HG02763 (cell line): Measurements from ENCODE around the gene AMELX.

Source experiments
- ATAC-seq: cut with Tn5 transposase; IDR thresholded peaks from one replicate; pipeline ENCODE4 v1.9.1; 2021; ENCODE audit warnings: mild to moderate bottlenecking, moderate library complexity; ENCODE audit not compliant: unreplicated experiment

The AMELX gene

DNA sequence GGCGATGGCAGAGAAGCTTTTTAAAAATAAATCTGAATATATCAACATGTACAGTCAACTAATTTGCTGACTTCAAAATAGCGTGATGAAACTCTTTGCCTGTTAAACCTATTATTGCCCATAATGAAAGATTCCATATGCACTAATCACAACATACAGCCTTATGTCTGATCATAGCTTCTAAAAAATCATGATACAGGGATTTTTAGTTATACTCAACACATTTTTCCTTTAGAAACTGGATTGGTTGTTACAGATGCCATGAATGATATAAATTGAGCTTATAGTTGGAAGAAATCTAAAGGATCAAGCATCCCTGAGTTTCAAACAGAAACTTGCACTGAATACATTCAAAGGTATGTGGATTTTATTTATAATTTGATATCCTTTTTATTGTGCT is at the start of gene AMELX:
Gene AMELX, plus strand, starts transcription at position 301 of the 400 bp plus-strand sequence. CDS start 1,376 bp downstream, outside the sequence.
- no peak for ATAC-seq

DNA sequence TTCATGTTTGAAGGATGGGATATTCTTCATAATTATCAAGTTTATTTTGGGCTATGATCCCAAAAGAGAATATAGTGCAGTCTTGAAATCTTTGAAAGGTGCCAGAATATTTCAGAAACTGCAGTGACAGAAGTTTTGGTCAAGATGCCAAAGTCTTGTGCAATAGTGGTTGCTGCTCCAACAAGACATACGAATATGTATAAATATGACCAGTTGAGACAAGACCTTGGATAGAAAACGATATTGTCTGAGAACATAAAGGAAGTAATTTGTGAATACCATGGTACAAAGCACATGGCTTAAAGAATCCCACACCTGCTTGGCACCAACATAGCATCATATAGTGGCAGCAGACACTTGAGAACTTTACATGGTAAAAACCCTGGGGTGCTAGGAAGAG is 48.6 kb upstream of the AMELX start:
- no peak for ATAC-seq

DNA sequence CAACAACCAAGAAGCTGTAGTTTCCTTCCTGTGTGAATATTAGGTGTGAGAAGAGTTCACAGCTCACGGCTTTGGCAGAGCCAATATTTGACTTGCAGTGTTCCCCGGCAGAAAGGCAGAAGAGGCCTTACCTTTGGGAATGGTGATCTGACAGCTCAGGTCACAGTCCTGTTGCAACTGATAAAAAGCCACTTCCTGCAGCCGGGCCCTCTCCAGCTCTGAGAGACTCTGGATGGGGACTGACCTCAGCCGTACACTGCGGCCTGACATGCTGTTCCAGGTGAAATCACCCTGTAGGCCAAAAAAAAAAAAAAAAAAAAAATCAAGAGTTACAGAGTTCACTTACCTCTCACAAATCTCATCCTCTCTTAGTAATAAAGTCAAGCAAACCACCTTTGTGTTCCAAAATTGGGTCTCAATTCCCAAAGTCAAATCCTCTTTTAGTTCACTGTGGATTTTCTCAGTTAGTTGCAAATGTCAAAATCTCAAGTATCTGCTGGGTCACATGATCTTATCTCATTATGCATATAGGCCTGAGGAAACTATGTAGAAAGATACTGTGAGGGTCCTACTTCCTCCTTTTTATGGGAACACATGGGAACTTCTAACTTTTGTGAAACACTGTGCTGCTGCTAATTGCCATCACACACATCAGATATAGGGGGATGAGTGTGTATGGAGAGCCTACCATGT is 38.6 kb upstream of the AMELX start:
- ATAC-seq: no peak

- no peak for ATAC-seq
Measured at GRCh38 chrX:11257290-11257689, 35.9 kb upstream of the AMELX start.

DNA sequence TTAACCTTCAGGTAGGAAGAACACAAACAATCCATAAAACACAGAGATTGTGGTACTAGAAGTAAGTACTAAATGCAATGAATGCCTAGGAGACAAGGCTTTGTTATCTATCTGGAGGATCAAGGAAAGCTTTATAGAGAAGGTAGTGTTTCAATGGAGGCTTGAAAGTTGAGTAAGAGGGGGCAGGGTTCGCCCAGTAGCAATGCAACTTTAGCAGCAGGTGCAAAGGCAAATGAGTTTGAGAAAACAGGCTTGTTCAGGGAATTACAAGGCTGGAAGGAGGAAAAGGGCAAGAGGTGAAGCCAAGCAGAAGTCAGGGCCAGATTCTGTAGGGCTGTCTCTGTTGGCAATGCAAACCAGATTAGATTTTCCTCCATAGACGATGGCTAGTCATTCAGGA is 35.5 kb upstream of the AMELX start:
- no peak for ATAC-seq

- ATAC-seq: no peak
Measured at GRCh38 chrX:11259437-11259836, 33.8 kb upstream of the AMELX start.

DNA sequence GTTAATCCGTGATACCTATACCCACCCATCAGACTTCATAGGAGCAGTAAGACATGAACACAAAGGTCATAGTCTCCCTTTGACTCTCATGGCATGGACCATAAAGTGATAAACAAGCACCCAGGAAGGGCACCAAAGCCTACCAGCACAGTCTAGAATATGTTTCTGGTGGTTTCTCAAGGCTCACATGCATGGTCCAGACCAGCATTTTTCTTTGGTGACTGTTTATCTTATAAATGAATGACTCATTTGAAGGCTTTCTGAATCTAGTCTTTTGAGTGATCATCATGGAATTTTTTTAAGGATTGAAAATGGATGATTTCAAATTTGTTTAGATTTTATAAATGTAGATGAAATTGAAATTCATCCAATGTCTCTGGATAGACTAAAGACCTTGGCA is 32.0 kb upstream of the AMELX start:
- ATAC-seq: no peak

GRCh38 chrX:11264925-11265324 is 28.3 kb upstream of the AMELX start:
- no peak for ATAC-seq

- ATAC-seq: no peak
Measured at GRCh38 chrX:11265352-11265751, 27.9 kb upstream of the AMELX start.

DNA sequence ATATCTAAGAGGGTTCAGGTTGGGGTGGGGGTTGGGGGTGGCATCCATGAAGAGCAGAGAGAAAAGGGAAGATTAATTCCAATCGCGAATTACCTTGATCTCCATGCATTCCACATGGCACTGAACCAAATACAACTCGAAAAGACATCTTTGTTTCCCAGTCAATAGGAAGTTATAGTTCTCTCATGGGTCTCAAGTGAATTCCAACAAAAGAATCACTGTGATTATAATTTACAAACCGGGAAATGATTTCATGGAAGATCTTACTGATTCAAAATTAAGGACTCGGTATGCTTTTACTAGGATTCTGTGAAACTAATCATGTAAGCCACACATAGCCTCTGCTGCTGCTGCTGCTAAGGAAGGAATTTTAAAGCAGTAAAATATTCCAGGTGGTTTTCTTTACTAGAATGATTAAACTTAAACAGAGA is 26.6 kb upstream of the AMELX start:
- no peak for ATAC-seq

GRCh38 chrX:11267425-11267824 is 25.8 kb upstream of the AMELX start:
- ATAC-seq: no peak

DNA sequence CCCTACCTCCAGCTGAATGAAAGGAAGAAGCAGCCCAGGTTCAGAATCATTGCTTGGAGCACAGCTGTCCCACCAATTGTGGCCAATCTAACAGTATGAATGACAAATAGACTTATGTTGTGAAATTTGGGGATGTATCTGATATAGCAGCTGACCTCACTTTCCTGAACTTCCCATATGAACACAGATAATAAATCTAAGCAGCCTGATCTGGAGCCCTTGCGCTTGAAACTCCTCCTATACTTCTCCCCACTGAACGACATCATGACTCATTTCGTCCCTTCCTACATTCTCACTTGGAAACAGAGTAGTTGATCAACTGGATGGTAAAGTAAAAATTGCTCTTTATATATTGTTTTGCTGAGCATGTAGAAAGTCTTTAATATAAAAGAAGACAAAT is 24.2 kb upstream of the AMELX start:
- ATAC-seq: no peak

- no peak for ATAC-seq
Measured at GRCh38 chrX:11269996-11270395, 23.2 kb upstream of the AMELX start.

DNA sequence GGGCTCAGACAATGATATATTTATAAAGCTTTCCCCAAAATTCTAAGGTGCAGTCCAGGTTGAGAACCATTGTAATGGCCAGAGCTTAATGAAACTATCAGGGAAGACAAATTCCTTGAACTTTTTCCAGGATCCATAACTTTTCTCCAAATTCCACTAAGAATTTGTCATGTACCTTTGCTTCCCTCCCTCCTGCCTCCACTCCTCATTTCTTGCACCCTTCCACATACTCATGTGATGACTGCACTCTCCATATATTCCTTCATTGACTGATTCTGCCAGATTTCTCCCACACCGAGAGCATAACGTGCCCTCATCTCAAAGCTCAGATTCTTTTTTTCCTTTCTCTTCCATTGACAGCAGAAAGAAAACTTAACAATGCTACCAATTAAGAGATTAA is 20.9 kb upstream of the AMELX start:
- ATAC-seq: no peak

DNA sequence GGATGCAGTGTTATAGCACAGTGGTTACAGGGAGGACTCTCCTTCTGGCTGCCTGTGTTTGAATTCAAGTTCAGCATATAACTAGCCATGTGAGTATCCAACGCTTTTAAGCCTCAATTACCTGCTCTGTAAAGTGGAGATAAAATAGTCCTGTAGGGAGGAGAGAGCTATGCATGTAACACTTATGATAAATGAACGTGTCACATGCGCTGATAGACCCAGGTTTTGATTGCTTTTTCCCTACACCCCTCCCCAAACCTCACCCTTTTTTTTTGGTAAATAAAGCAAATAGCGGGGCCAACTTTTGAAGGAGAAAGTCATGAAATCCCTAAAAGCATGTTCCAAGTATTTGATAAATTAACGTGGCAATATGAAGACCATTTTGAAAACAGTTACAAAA is 20.4 kb upstream of the AMELX start:
- ATAC-seq: no peak

GRCh38 chrX:11273544-11273943 is 19.7 kb upstream of the AMELX start:
- ATAC-seq: no peak

DNA sequence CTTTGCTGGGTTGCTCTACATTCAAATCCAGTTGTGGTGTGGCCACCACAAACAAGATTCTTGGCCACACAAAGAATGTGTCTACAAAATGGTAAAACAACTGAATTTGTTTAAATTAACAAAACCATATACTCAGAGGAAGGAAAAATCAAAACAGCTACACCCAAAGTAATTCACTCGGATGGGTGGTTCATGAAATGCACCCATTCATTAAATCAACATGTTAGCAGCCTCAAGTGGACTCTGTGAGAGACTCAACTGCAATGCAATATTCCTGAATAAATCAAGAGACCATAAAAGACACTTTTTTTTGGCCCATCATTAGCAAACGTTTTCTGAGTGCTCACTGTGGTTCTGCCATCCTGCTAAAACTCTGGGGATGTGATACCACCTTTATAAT is 11.2 kb upstream of the AMELX start:
- ATAC-seq: no peak

GRCh38 chrX:11285651-11286050 is 7.6 kb upstream of the AMELX start:
- ATAC-seq: no peak

- ATAC-seq: no peak
Measured at GRCh38 chrX:11287505-11287904, 5.7 kb upstream of the AMELX start.

DNA sequence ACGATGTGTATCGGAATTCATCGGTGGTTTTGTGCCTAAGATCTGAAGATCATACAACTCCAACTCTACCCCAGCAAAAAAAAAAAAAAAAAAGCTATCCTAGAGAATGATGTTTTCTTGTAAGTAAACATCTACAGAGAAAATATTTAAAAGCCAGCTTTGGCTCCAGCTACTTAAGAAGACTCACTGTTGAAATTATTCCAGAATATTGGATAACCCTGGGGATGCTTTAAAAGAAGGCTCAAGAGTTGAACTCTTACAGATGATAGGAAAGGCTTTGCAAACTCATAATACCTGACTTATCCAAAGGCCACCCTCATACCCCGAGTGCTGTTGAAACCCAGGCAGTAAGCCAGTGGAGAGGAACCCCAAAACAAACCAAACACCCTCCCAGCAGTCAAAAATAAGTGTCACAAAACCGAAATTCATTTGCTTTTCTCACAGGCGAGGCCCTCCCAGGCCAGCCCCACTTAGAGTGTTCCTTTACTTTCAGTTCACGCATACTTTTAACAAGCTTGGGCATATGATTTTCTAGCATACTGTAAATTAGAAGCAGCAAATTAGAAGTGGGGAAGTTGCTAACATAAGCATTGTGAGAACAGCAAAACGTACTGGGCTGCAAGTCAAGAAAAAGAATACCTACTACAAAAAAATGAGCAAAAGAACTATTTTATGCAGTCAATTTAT is 2.7 kb upstream of the AMELX start:
- ATAC-seq: no peak

DNA sequence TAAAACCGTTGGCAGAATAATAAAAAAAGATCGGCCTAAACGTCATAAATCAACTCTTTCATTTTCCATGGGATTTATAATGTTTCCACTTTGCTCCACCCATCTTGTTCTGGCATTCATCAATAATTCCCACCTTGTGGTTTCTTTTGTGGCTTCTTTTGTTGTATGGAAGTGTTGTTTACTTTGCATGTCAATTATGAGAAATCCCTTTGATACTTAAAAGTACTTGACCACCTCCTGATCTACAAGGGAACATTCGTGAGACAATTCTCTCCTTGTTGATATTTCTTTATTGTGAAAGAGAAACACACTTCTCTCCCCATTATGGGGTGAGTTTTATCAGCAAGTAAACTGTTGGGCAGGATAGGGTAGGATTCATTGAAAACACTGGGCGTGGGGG is 2.8 kb downstream of the AMELX start:
- ATAC-seq: no peak

DNA sequence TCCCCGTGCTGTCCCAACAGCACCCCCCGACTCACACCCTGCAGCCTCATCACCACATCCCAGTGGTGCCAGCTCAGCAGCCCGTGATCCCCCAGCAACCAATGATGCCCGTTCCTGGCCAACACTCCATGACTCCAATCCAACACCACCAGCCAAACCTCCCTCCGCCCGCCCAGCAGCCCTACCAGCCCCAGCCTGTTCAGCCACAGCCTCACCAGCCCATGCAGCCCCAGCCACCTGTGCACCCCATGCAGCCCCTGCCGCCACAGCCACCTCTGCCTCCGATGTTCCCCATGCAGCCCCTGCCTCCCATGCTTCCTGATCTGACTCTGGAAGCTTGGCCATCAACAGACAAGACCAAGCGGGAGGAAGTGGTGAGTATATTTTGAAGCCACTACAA is 5.4 kb downstream of the AMELX start:
- ATAC-seq: no peak

DNA sequence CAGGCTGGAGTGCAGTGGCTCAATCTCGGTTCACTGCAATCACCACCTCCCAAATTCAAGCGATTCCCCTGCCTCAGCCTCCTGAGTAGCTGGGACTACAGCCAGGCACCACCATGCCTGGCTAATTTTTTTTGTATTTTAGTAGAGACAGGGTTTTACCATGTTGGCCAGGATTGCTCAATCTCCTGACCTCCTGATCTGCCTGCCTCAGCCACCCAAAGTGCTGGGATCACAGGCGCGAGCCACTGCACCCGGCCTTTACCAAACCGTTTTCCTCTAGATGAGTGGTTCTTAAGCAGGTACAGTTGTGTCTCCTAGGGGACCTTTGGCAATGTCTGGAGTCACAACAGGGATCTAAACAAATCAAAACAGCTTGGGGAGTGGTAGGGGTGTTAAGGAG is 11.6 kb downstream of the AMELX start:
- no peak for ATAC-seq
